Measurements from ENCODE around the gene TMSB10. TPM values are rescaled to one million over a fixed set of nuclear protein-coding genes. Genes with fewer than 3 reads are reported as not detected.
"Not testable (repeated sequence)": the region's sequence is repeated elsewhere in the genome, so short reads cannot be mapped to it uniquely, and the experiment has no call there.

The TMSB10 gene
- total and polyA plus RNA-seq, 8 donors: 134 to 1,099 (median 328) TPM

GRCh38 chr2:84858937-84859336 is 46.5 kb upstream of the TMSB10 start:
- Histone ChIP-seq H3K4me1 (no peaks in the 10 kb centered on the region), H3K27me3 (no peaks in the 10 kb centered on the region), H3K27ac (no peak overlapping the region), H3K36me3 (no peaks in the 10 kb centered on the region), H3K9me3 (no peaks in the 10 kb centered on the region), H3K4me3 (no peak overlapping the region)
- 76 to 79% methylated on average over 3 of the region's 3 CpGs for WGBS, 2 donors
- TF ChIP-seq CTCF (IDR thresholded peaks at IDR 0.05): no peak
- FAIRE-seq: no peak
- DNase-seq: no peak
- intact Hi-C loops (cut with DNase I): no loop called here
- no peak for ATAC-seq

GRCh38 chr2:84861539-84861938 is 43.9 kb upstream of the TMSB10 start:
- Histone ChIP-seq H3K9me3 (no peaks in the 10 kb centered on the region), H3K27ac (no peak overlapping the region), H3K4me3 (no peak overlapping the region), H3K4me1 (no peaks in the 10 kb centered on the region), H3K27me3 (no peaks in the 10 kb centered on the region), H3K36me3 (no peaks in the 10 kb centered on the region)
- TF ChIP-seq CTCF (IDR thresholded peaks at IDR 0.05): no peak
- DNase-seq: no peak
- intact Hi-C loops (cut with DNase I): no loop called here
- 75% methylated on average over 6 of the region's 6 CpGs for WGBS, 2 donors
- FAIRE-seq: no peak
- ATAC-seq: no peak

- no peaks in the 10 kb centered on the region for H3K9me3 ChIP-seq
- ATAC-seq (no peak), DNase-seq (no peak), FAIRE-seq (no peak)
- no peak for TF ChIP-seq CTCF (IDR thresholded peaks at IDR 0.05)
- H3K27ac ChIP-seq: no peak overlapping the region
- H3K4me1 ChIP-seq: no peaks in the 10 kb centered on the region
- no peak overlapping the region for H3K4me3 ChIP-seq
- H3K36me3 ChIP-seq: no peaks in the 10 kb centered on the region
- 69 to 82% methylated on average over 6 of the region's 6 CpGs for WGBS, 2 donors
- intact Hi-C loops (cut with DNase I): no loop called here
- H3K27me3 ChIP-seq: no peaks in the 10 kb centered on the region
Measured at GRCh38 chr2:84862006-84862405, 43.5 kb upstream of the TMSB10 start.

- H3K9me3 ChIP-seq: no peaks in the 10 kb centered on the region
- FAIRE-seq: peak; percentile 9
- 57 to 62% methylated on average over 6 of the region's 6 CpGs for WGBS, 2 donors
- H3K27ac ChIP-seq: no peak overlapping the region
- no peaks in the 10 kb centered on the region for H3K36me3 ChIP-seq
- no peak overlapping the region for H3K4me3 ChIP-seq
- intact Hi-C loops (cut with DNase I): no loop called here
- no peaks in the 10 kb centered on the region for H3K27me3 ChIP-seq
- TF ChIP-seq CTCF (IDR thresholded peaks at IDR 0.05): no peak
- H3K4me1 ChIP-seq: no peaks in the 10 kb centered on the region
- no peak for DNase-seq
- peak in 1 of 4 donors; percentile 65 for ATAC-seq
Measured at GRCh38 chr2:84865181-84865783, 40.2 kb upstream of the TMSB10 start.

- intact Hi-C loops (cut with DNase I): no loop called here
- H3K4me1 ChIP-seq: no peaks in the 10 kb centered on the region
- H3K9me3 ChIP-seq: no peaks in the 10 kb centered on the region
- peak in 1 of 4 donors; percentile 25 for ATAC-seq
- TF ChIP-seq CTCF (IDR thresholded peaks at IDR 0.05): no peak
- H3K36me3 ChIP-seq: no peaks in the 10 kb centered on the region
- no peak overlapping the region for H3K27ac ChIP-seq
- no peaks in the 10 kb centered on the region for H3K27me3 ChIP-seq
- DNase-seq: no peak
- WGBS, 2 donors: 80 to 87% methylated on average over 3 of the region's 3 CpGs
- H3K4me3 ChIP-seq: no peak overlapping the region
- FAIRE-seq: no peak
Measured at GRCh38 chr2:84866122-84866521, 39.3 kb upstream of the TMSB10 start.

- FAIRE-seq; DNase-seq; ATAC-seq; H3K27ac ChIP-seq; H3K27me3 ChIP-seq; H3K36me3 ChIP-seq; intact Hi-C loops (cut with DNase I); H3K4me3 ChIP-seq; H3K9me3 ChIP-seq; H3K4me1 ChIP-seq: not testable (repeated sequence)
- 80% methylated on average over 2 of the region's 4 CpGs for WGBS, 2 donors
Measured at GRCh38 chr2:84868327-84868726, 37.1 kb upstream of the TMSB10 start.

Data from pancreas (tissue), 10 donors.